H1 (cell line): ENCODE data around the gene PMM1. TPM values are rescaled to one million over a fixed set of nuclear protein-coding genes. Genes with fewer than 3 reads are reported as not detected.
A peak's percentile ranks its signal among the peaks of the same experiment; 100 is the strongest.

Source experiments
- CTCF ChIA-PET: fragments of 300-600 bp; sonication (Branson Sonifier 250); formaldehyde crosslinking; loops from one replicate; lab custom pipeline; 2021; ENCODE audit not compliant: partially characterized antibody; lab: Charles Lee
- POLR2A ChIA-PET: fragments of 300-600 bp; sonication (Branson Sonifier 250); formaldehyde crosslinking; loops from one replicate; lab custom pipeline; 2021; ENCODE audit warnings: inconsistent platforms; ENCODE audit not compliant: partially characterized antibody; lab: Charles Lee
- DNase-seq, 2 experiments: peaks; one replicate each; pipeline versions ENCODE4 v3.0.0 to v3.0.0-alpha.2; 2010 to 2022; ENCODE audit warnings: low spot score in 2 of 2, low read depth in 1 of 2, mixed read lengths in 1 of 2
- FAIRE-seq: peaks from 2 replicates; lab custom pipeline; 2011; peaks lifted over from hg19 to GRCh38; lab: Jason Lieb, UNC
- H2AFZ ChIP-seq: 2 replicates; pipeline ENCODE4 v1.8.1; 2012; ENCODE audit warnings: low read length, inconsistent platforms
- H2AK5ac ChIP-seq: 2 replicates; pipeline ENCODE4 v1.6.1; 2013; ENCODE audit warnings: low read depth, low read length
- H2BK120ac ChIP-seq: replicated peaks from 2 replicates; pipeline ENCODE3; 2013; ENCODE audit warnings: low read depth, low read length, inconsistent platforms
- H2BK12ac ChIP-seq: 2 replicates; pipeline ENCODE4 v1.6.1; 2013; ENCODE audit warnings: low read depth, low read length
- H2BK15ac ChIP-seq: 2 replicates; pipeline ENCODE4 v1.6.1; 2013; ENCODE audit warnings: low read length
- H2BK20ac ChIP-seq: 2 replicates; pipeline ENCODE4 v1.6.1; 2013; ENCODE audit warnings: low read length
- H2BK5ac ChIP-seq: 2 replicates; pipeline ENCODE4 v1.6.1; 2013; ENCODE audit warnings: low read depth, low read length
- H3K14ac ChIP-seq: 2 replicates; pipeline ENCODE4 v1.6.1; 2013; ENCODE audit warnings: inconsistent platforms; ENCODE audit not compliant: insufficient read length
- H3K18ac ChIP-seq: 2 replicates; pipeline ENCODE4 v1.6.1; 2013; ENCODE audit warnings: low read length; ENCODE audit errors: extremely low read depth
- H3K23ac ChIP-seq: 2 replicates; pipeline ENCODE4 v1.6.1; 2013; ENCODE audit warnings: inconsistent platforms; ENCODE audit not compliant: insufficient read length
- H3K23me2 ChIP-seq: 2 replicates; pipeline ENCODE4 v1.6.1; 2013; ENCODE audit warnings: low read depth, low read length
- H3K27ac ChIP-seq: 2 replicates; pipeline ENCODE4 v1.6.1; 2011; ENCODE audit warnings: low read depth, low read length, inconsistent platforms
- H3K27me3 ChIP-seq, 4 experiments: replicated peaks in 1 of 4; 1 replicate in 1 of 4; 2 replicates in 3 of 4; pipeline versions ENCODE4 v1.6.1 to v1.8.1; 2011 to 2013; ENCODE audit warnings: low read length in 3 of 4, mild to moderate bottlenecking in 3 of 4, inconsistent platforms in 2 of 4, mixed read lengths in 2 of 4, moderate library complexity in 1 of 4; ENCODE audit not compliant: control insufficient read depth in 3 of 4, insufficient read depth in 3 of 4; ENCODE audit errors: extremely low read depth in 1 of 4
- H3K36me3 ChIP-seq, 4 experiments: 2 replicates each; pipeline versions ENCODE4 v1.6.1 to v1.8.1; 2011 to 2013; ENCODE audit warnings: mild to moderate bottlenecking in 4 of 4, low read length in 3 of 4, moderate library complexity in 2 of 4, control low read depth in 1 of 4, inconsistent platforms in 1 of 4; ENCODE audit not compliant: insufficient read depth in 4 of 4, control insufficient read depth in 2 of 4
- H3K4ac ChIP-seq: replicated peaks from 2 replicates; pipeline ENCODE3; 2013; ENCODE audit warnings: low read length, low read depth, mixed read lengths, inconsistent platforms; ENCODE audit not compliant: insufficient read length
- H3K4me1 ChIP-seq, 4 experiments: replicated peaks in 1 of 4; 1 replicate in 1 of 4; 2 replicates in 3 of 4; pipeline versions ENCODE4 v1.6.1 to v1.8.1; 2011 to 2013; ENCODE audit warnings: low read length in 3 of 4, inconsistent platforms in 2 of 4, mixed read lengths in 1 of 4; ENCODE audit not compliant: insufficient read depth in 4 of 4, control insufficient read depth in 3 of 4
- H3K4me2 ChIP-seq, 2 experiments: 2 replicates each; pipeline versions ENCODE4 v1.6.1 to v1.8.1; 2011 to 2013; ENCODE audit warnings: low read depth in 2 of 2, low read length in 2 of 2, control low read depth in 1 of 2, inconsistent platforms in 1 of 2, mild to moderate bottlenecking in 1 of 2; ENCODE audit not compliant: insufficient read depth in 1 of 2
- H3K4me3 ChIP-seq, 4 experiments: fragments of 200-600, 300-600 bp in 1 of 4; sonication (generic), shearing (Covaris generic), sonication (Bioruptor Twin) in 1 of 4; 2 replicates each; pipeline versions ENCODE4 v1.5.1 to v1.8.1; 2011 to 2016; ENCODE audit warnings: low read length in 4 of 4, low read depth in 3 of 4, control low read depth in 2 of 4, inconsistent platforms in 2 of 4, mild to moderate bottlenecking in 2 of 4, mixed read lengths in 1 of 4, moderate library complexity in 1 of 4; ENCODE audit not compliant: insufficient read depth in 2 of 4; ENCODE audit errors: extremely low read depth in 1 of 4
- H3K56ac ChIP-seq: replicated peaks from 2 replicates; pipeline ENCODE3; 2013; ENCODE audit warnings: low read depth, mild to moderate bottlenecking, mixed read lengths, low read length, inconsistent platforms; ENCODE audit not compliant: insufficient read length
- H3K79me1 ChIP-seq: 2 replicates; pipeline ENCODE4 v1.6.1; 2013; ENCODE audit warnings: low read depth, low read length, control low read depth
- H3K79me2 ChIP-seq, 2 experiments: 2 replicates each; pipeline versions ENCODE4 v1.6.1 to v1.8.1; 2012 to 2013; ENCODE audit warnings: low read length in 2 of 2, mild to moderate bottlenecking in 2 of 2, inconsistent platforms in 1 of 2; ENCODE audit not compliant: insufficient read depth in 2 of 2, control insufficient read depth in 1 of 2
- H3K9ac ChIP-seq, 4 experiments: replicated peaks in 1 of 4; 1 replicate in 1 of 4; 2 replicates in 3 of 4; pipeline versions ENCODE4 v1.6.1 to v1.8.1; 2011 to 2013; ENCODE audit warnings: low read depth in 3 of 4, low read length in 3 of 4, control low read depth in 2 of 4, mild to moderate bottlenecking in 2 of 4, moderate library complexity in 2 of 4, inconsistent platforms in 1 of 4; ENCODE audit errors: extremely low read depth in 1 of 4
- H3K9me3 ChIP-seq, 2 experiments: 2 replicates each; pipeline versions ENCODE4 v1.6.1 to v1.8.1; 2012 to 2013; ENCODE audit warnings: mild to moderate bottlenecking in 2 of 2, moderate library complexity in 2 of 2, control low read depth in 1 of 2, inconsistent platforms in 1 of 2, low read depth in 1 of 2, low read length in 1 of 2, mixed read lengths in 1 of 2; ENCODE audit not compliant: insufficient read depth in 2 of 2
- H4K20me1 ChIP-seq, 2 experiments: replicated peaks in 1 of 2; 2 replicates each; pipeline versions ENCODE3 to v1.8.1; 2011 to 2013; ENCODE audit warnings: inconsistent platforms in 2 of 2, low read length in 2 of 2, mild to moderate bottlenecking in 1 of 2; ENCODE audit not compliant: insufficient read depth in 2 of 2, control insufficient read depth in 1 of 2
- H4K5ac ChIP-seq: 2 replicates; pipeline ENCODE4 v1.6.1; 2013; ENCODE audit warnings: low read length, low read depth, mixed read lengths, inconsistent platforms; ENCODE audit not compliant: insufficient read length
- H4K8ac ChIP-seq: 2 replicates; pipeline ENCODE4 v1.8.0; 2013; ENCODE audit warnings: mild to moderate bottlenecking, moderate library complexity, low read length, inconsistent platforms; ENCODE audit not compliant: insufficient read depth; ENCODE audit errors: extremely low read depth
- H4K91ac ChIP-seq: replicated peaks from 2 replicates; pipeline ENCODE3; 2013; ENCODE audit warnings: low read length, mixed read lengths, inconsistent platforms; ENCODE audit not compliant: insufficient read length
- POLR2A ChIP-seq, 2 experiments: IDR thresholded peaks; 1 replicate in 1 of 2; 2 replicates in 1 of 2; pipeline ENCODE4 v1.6.1; 2011; ENCODE audit warnings: low read depth in 2 of 2, low read length in 2 of 2, mild to moderate bottlenecking in 2 of 2; ENCODE audit errors: control extremely low read depth in 1 of 2
- WGBS, 2 experiments: shearing (Covaris generic) in 1 of 2; methylation state at CpG; one replicate each; pipeline versions ENCODE4 v1.1.6 to v1.1.7; 2013 to 2015; ENCODE audit warnings: low lambda C conversion rate in 2 of 2, mixed read lengths in 2 of 2, inconsistent platforms in 1 of 2, low coverage in 1 of 2, missing lambda C conversion rate in 1 of 2; ENCODE audit not compliant: insufficient replicate concordance in 2 of 2, insufficient coverage in 1 of 2, insufficient read length in 1 of 2; ENCODE audit errors: extremely low coverage in 1 of 2, missing lambda C conversion rate in 1 of 2; 5-methylcytosine and 5-hydroxymethylcytosine counted together
- polyA plus RNA-seq, 7 experiments: library from polyadenylated mRNA; depleted of rRNA in 3 of 7; stranded (reverse) in 5 of 7; unstranded in 2 of 7; fragments of >200 nt in 5 of 7; fragments of 200-250 nt in 2 of 7; gene quantifications; 1 replicate in 5 of 7; 2 replicates in 1 of 7; 4 replicates in 1 of 7; pipeline versions ENCODE4 v1.2.1 to v1.2.3, GENCODE V29; 2011 to 2013; ENCODE audit warnings: missing spikeins in 2 of 7, mixed read lengths in 2 of 7
- total RNA-seq: library from RNA; stranded (reverse); fragmentation: NEBNext Ultra II Directional; extraction: Animal tissue kit (Norgen Biotek cat#: 25700); gene quantifications from 2 replicates; pipeline ENCODE4 v1.2.1, GENCODE V29; 2021

The PMM1 gene
- total and polyA plus RNA-seq, 2 of the 8 experiments (the other 6 are each of a cell fraction or from before 2014, with no cell fraction given): 11.3 to 20.0 TPM

DNA sequence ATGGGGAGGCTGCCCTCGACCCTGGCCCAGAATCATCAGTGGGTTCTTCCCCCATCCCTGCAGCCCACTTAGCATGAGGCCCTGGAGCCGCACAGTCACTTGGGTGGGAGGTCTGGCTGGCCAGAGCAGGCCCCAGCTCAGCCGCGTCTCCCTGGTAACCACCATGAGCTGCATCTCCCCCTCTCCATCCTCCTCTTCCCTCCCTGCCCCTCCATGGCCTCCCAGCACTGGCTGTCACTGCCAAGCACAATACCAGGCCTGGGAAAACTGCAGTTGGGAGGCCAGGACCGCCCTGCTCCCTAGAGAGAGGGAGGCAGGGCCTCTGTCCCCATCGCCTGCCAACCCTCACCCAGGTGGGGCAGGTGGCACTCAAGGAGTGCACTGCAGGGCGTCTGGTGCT, 20.8 kb downstream of the PMM1 start:
- 79% methylated on average over 7 of the region's 7 CpGs; no CpG with 5 or more reads in 1 of the 2 experiments for WGBS, 2 experiments
- Histone ChIP-seq H2BK12ac (no peak overlapping the region), H3K79me1 (no peaks in the 10 kb centered on the region), H3K9me3 (no peaks in the 10 kb centered on the region), H3K27ac (no peak overlapping the region), H2BK20ac (no peak overlapping the region), H3K4ac (no peak overlapping the region), H2BK120ac (no peak overlapping the region), H2BK15ac (no peak overlapping the region), H3K14ac (no peak overlapping the region), H3K18ac (no peak overlapping the region), H4K91ac (no peak overlapping the region), H4K8ac (no peak overlapping the region), H3K9ac (no peak overlapping the region), H3K56ac (no peak overlapping the region), H4K20me1 (no peaks in the 10 kb centered on the region), H3K36me3 (no peaks in the 10 kb centered on the region), H4K5ac (no peak overlapping the region), H3K4me1 (no peaks in the 10 kb centered on the region), H2AK5ac (peak overlapping the region; percentile 39; the same call in 1 of the 2 replicates), H3K79me2 (no peaks in the 10 kb centered on the region), H3K27me3 (0 out of 7 replicates have a peak, but pooled peaks cover 0 to 3% (median 0%) of the 10 kb centered on the region in 4 experiments), H3K4me2 (no peak overlapping the region), H3K23ac (no peak overlapping the region), H2BK5ac (no peak overlapping the region), H2AFZ (no peak overlapping the region), H3K4me3 (no peak overlapping the region), H3K23me2 (peaks cover 3% of the 10 kb centered on the region; the same call in 1 of the 2 replicates)
- ChIA-PET POLR2A (interaction anchor here (1.4 kb wide), 1 partner anchor 21 kb away, joined by 5 read pairs; the partner anchor contains the start of gene PMM1), CTCF (interaction anchor here (0.6 to 16.1 kb wide), 7 partner anchors 11 to 196 kb away, joined by 3 to 169 read pairs (median 6); no protein-coding TSS in a partner anchor)
- DNase-seq (no peak), FAIRE-seq (no peak)
- no peak for TF ChIP-seq POLR2A (IDR thresholded peaks at IDR 0.05; ENCODE audit: control extremely low read depth in 1 of 2, low read depth in 2 of 2, low read length in 2 of 2)
